Right atrium auricular region (tissue), 2 donors: ENCODE measurements around the gene ZMIZ1. TPM values are rescaled to one million over a fixed set of nuclear protein-coding genes. Genes with fewer than 3 reads are reported as not detected.

Experiments used
- DNase-seq: peaks from one replicate; pipeline ENCODE4 v3.0.0-alpha.2; 2019; ENCODE audit warnings: low spot score
- H3K27ac ChIP-seq, 2 donors: fragments of 200-600 bp; sonication (generic); 1 replicate in 1 of 2; 2 replicates in 1 of 2; pipeline ENCODE4 v1.5.1; 2016 to 2019
- H3K27me3 ChIP-seq, 2 donors: fragments of 200-600 bp; sonication (generic); one replicate each; pipeline versions ENCODE4 v1.5.1 to v1.6.0; 2017 to 2019
- H3K36me3 ChIP-seq: fragments of 200-600 bp; sonication (generic); one replicate; pipeline ENCODE4 v1.5.1; 2016
- H3K4me1 ChIP-seq, 2 donors: fragments of 200-600 bp; sonication (generic); one replicate each; pipeline versions ENCODE4 v1.5.1 to v1.6.0; 2017 to 2019
- H3K4me3 ChIP-seq, 2 donors: fragments of 200-600 bp; sonication (generic); 1 replicate in 1 of 2; 2 replicates in 1 of 2; pipeline ENCODE4 v1.5.1; 2017 to 2019; ENCODE audit warnings: mild to moderate bottlenecking in 1 of 2, moderate library complexity in 1 of 2
- H3K9me3 ChIP-seq, 2 donors: fragments of 200-600 bp; sonication (generic); one replicate each; pipeline ENCODE4 v1.5.1; 2019
- CTCF ChIP-seq, 2 donors: fragments of 200-600 bp; sonication (generic); IDR thresholded peaks; one replicate each; pipeline ENCODE4 v1.5.1; 2019; ENCODE audit warnings: antibody characterized with exemption in 2 of 2
- total RNA-seq, 2 donors: library from RNA; depleted of rRNA; stranded (reverse); fragments of >200 nt; gene quantifications; one replicate each; pipeline ENCODE4 v1.1.0, GENCODE V29; 2016

Gene ZMIZ1
- total RNA-seq, 2 donors from 2014 or later, result 59.3 to 71.0 TPM

- no peak overlapping the region for H3K27ac ChIP-seq
- no peak for TF ChIP-seq CTCF (IDR thresholded peaks at IDR 0.05)
- no peaks in the 10 kb centered on the region for H3K27me3 ChIP-seq
- no peaks in the 10 kb centered on the region for H3K36me3 ChIP-seq
- no peaks in the 10 kb centered on the region for H3K9me3 ChIP-seq
- no peak for DNase-seq
- H3K4me3 ChIP-seq, result no peak overlapping the region
- no peaks in the 10 kb centered on the region for H3K4me1 ChIP-seq
Measured at GRCh38 chr10:79323602-79324001, 254.8 kb downstream of the ZMIZ1 start.

GRCh38 chr10:79324032-79324695 lies 255.4 kb downstream of the ZMIZ1 start:
- no peak for TF ChIP-seq CTCF (IDR thresholded peaks at IDR 0.05)
- Histone ChIP-seq H3K27me3 (no peaks in the 10 kb centered on the region), H3K4me3 (no peak overlapping the region), H3K36me3 (no peaks in the 10 kb centered on the region), H3K4me1 (no peaks in the 10 kb centered on the region), H3K9me3 (no peaks in the 10 kb centered on the region), H3K27ac (no peak overlapping the region)
- no peak for DNase-seq

- H3K27me3 ChIP-seq, result no peaks in the 10 kb centered on the region
- no peaks in the 10 kb centered on the region for H3K36me3 ChIP-seq
- no peaks in the 10 kb centered on the region for H3K4me1 ChIP-seq
- TF ChIP-seq CTCF (IDR thresholded peaks at IDR 0.05), result no peak
- no peaks in the 10 kb centered on the region for H3K9me3 ChIP-seq
- H3K4me3 ChIP-seq, result no peak overlapping the region
- no peak for DNase-seq
- H3K27ac ChIP-seq, result no peak overlapping the region
Measured at GRCh38 chr10:79326361-79327089, 257.8 kb downstream of the ZMIZ1 start.

GRCh38 chr10:79327090-79327457 lies 258.3 kb downstream of the ZMIZ1 start:
- no peak for DNase-seq
- H3K4me1 ChIP-seq, result no peaks in the 10 kb centered on the region
- no peaks in the 10 kb centered on the region for H3K27me3 ChIP-seq
- no peak for TF ChIP-seq CTCF (IDR thresholded peaks at IDR 0.05)
- H3K36me3 ChIP-seq, result no peaks in the 10 kb centered on the region
- H3K27ac ChIP-seq, result no peak overlapping the region
- H3K9me3 ChIP-seq, result no peaks in the 10 kb centered on the region
- no peak overlapping the region for H3K4me3 ChIP-seq

GRCh38 chr10:79328147-79328701 lies 259.5 kb downstream of the ZMIZ1 start:
- no peaks in the 10 kb centered on the region for H3K4me1 ChIP-seq
- H3K9me3 ChIP-seq, result no peaks in the 10 kb centered on the region
- DNase-seq, result no peak
- TF ChIP-seq CTCF (IDR thresholded peaks at IDR 0.05), result no peak
- no peak overlapping the region for H3K4me3 ChIP-seq
- no peak overlapping the region for H3K27ac ChIP-seq
- H3K36me3 ChIP-seq, result no peaks in the 10 kb centered on the region
- no peaks in the 10 kb centered on the region for H3K27me3 ChIP-seq
